Measurements from ENCODE around the gene NINJ2.

- TF ChIP-seq POLR2A (IDR thresholded peaks at IDR 0.05; ENCODE audit: extremely low read depth, insufficient read length) (no peak), CTCF (IDR thresholded peaks at IDR 0.05; ENCODE audit: low read depth, low read length) (no peak), MYC (IDR thresholded peaks at IDR 0.05; ENCODE audit: low read depth, low read length) (no peak), MAX (IDR thresholded peaks at IDR 0.05; ENCODE audit: low read depth, low read length) (no peak)
Measured at GRCh38 chr12:625998-626397, 37.2 kb downstream of the NINJ2 start.
